Neural crest cell (in vitro differentiated cells): Measurements from ENCODE around the gene SMCO2. TPM values are rescaled to one million over a fixed set of nuclear protein-coding genes. Genes with fewer than 3 reads are reported as not detected.

Source experiments
- DNase-seq: peaks from one replicate; pipeline ENCODE4 v3.0.0; 2021; ENCODE audit warnings: low read depth, mixed read lengths, low spot score
- H3K27ac Mint-ChIP-seq: one replicate; pipeline ENCODE4 v1.8.0; 2021; ENCODE audit warnings: mild to moderate bottlenecking, mixed read lengths; ENCODE audit not compliant: unreplicated experiment
- H3K27me3 Mint-ChIP-seq: 2 replicates; pipeline ENCODE4 v1.8.0; 2021; ENCODE audit warnings: low read depth, mild to moderate bottlenecking, mixed read lengths
- H3K36me3 Mint-ChIP-seq: 2 replicates; pipeline ENCODE4 v1.8.0; 2021; ENCODE audit warnings: low read depth, mild to moderate bottlenecking, mixed read lengths
- H3K4me1 Mint-ChIP-seq: 2 replicates; pipeline ENCODE4 v1.8.0; 2021; ENCODE audit warnings: mixed read lengths
- H3K4me3 Mint-ChIP-seq: one replicate; pipeline ENCODE4 v1.8.0; 2021; ENCODE audit warnings: mild to moderate bottlenecking, mixed read lengths
- H3K9me3 Mint-ChIP-seq: 2 replicates; pipeline ENCODE4 v1.8.0; 2021; ENCODE audit warnings: mixed read lengths
- total RNA-seq: library from RNA; stranded (reverse); gene quantifications from 2 replicates; pipeline ENCODE4 v1.2.1, GENCODE V29; 2021
- TF ChIP-seq, protein P1 (sequence below): fragments of 200-600 bp; sonication (generic); conservative IDR thresholded peaks from 2 replicates; pipeline ENCODE4 v1.5.0; 2021; ENCODE audit warnings: antibody characterized with exemption, mild to moderate bottlenecking

Gene SMCO2
- total RNA-seq, 1 donor from 2014 or later, result not detected

DNA sequence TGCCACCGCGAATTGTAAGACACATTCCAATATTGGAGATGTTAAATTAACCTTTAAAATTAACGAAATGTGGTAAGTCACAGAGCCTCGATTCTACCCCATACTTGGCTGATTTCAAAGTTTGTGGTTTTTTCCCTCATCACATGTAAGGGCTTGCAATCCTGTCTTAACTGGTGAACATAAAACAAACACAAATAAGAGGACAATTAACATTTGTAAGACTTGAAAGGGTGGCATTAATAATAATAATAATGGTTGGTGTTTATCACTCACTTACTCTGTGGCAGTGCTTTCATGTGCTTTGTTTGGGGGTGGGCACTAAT lies 104.1 kb downstream of the SMCO2 start:
- H3K9me3 Mint-ChIP-seq, result no peaks in the 10 kb centered on the region
- no peak overlapping the region for H3K27ac Mint-ChIP-seq
- TF ChIP-seq, protein P1, sequence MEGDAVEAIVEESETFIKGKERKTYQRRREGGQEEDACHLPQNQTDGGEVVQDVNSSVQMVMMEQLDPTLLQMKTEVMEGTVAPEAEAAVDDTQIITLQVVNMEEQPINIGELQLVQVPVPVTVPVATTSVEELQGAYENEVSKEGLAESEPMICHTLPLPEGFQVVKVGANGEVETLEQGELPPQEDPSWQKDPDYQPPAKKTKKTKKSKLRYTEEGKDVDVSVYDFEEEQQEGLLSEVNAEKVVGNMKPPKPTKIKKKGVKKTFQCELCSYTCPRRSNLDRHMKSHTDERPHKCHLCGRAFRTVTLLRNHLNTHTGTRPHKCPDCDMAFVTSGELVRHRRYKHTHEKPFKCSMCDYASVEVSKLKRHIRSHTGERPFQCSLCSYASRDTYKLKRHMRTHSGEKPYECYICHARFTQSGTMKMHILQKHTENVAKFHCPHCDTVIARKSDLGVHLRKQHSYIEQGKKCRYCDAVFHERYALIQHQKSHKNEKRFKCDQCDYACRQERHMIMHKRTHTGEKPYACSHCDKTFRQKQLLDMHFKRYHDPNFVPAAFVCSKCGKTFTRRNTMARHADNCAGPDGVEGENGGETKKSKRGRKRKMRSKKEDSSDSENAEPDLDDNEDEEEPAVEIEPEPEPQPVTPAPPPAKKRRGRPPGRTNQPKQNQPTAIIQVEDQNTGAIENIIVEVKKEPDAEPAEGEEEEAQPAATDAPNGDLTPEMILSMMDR, result no peak
- peaks cover 2% of the 10 kb centered on the region for H3K36me3 Mint-ChIP-seq
- H3K4me3 Mint-ChIP-seq, result no peak overlapping the region
- no peaks in the 10 kb centered on the region for H3K27me3 Mint-ChIP-seq
- DNase-seq, result no peak
- H3K4me1 Mint-ChIP-seq, result peaks cover 62% of the 10 kb centered on the region

GRCh38 chr12:27551172-27551840 lies 104.8 kb downstream of the SMCO2 start:
- Mint-ChIP-seq H3K27me3 (no peaks in the 10 kb centered on the region), H3K27ac (no peak overlapping the region), H3K4me1 (peaks cover 69% of the 10 kb centered on the region), H3K9me3 (no peaks in the 10 kb centered on the region), H3K4me3 (no peak overlapping the region), H3K36me3 (peaks cover 2% of the 10 kb centered on the region)
- no peak for DNase-seq
- TF ChIP-seq, protein P1, result no peak

Other genes starting within 250 kb of the SMCO2 start
- gene STK38L, start 202.4 kb upstream of the SMCO2 start, total RNA-seq, result 29.9 and 34.2 TPM in 2 replicates
- gene BMAL2, start 113.9 kb upstream of the SMCO2 start, total RNA-seq, result 7.6 and 8.0 TPM in 2 replicates
- 47.5 and 49.2 TPM in 2 replicates for gene PPFIBP1, start 77.5 kb downstream of the SMCO2 start, total RNA-seq
- gene REP15, start 249.7 kb downstream of the SMCO2 start, total RNA-seq, result 1.3 and 1.5 TPM in 2 replicates